ENCODE data around the gene ISL2. TPM values are rescaled to one million over a fixed set of nuclear protein-coding genes. Genes with fewer than 3 reads are reported as not detected.

ISL2 gene
- total RNA-seq, 2 experiments from 2014 or later: 6.2 to 11.8 TPM

- DNase-seq (ENCODE audit: low spot score): no peak
- TF ChIP-seq EZH2phosphoT487 (IDR thresholded peaks at IDR 0.05; ENCODE audit: borderline replicate concordance, low read depth, low read length): no peak
- peak; percentile 49 for TF ChIP-seq CTCF (conservative IDR thresholded peaks at IDR 0.05; ENCODE audit: low read length)
- Histone ChIP-seq H3K27ac (ENCODE audit: low read depth, low read length, poor library complexity, severe bottlenecking) (no peak overlapping the region), H3K4me2 (ENCODE audit: low read length) (no peak overlapping the region), H3K4me3 (ENCODE audit: low read depth, low read length, poor library complexity, severe bottlenecking) (no peak overlapping the region), H4K20me1 (ENCODE audit: insufficient read depth, low read length) (no peaks in the 10 kb centered on the region), H3K79me2 (ENCODE audit: insufficient read depth, low read depth, low read length) (no peaks in the 10 kb centered on the region), H3K36me3 (ENCODE audit: insufficient read depth, low read length) (no peaks in the 10 kb centered on the region), H2AFZ (ENCODE audit: low read length) (no peak overlapping the region), H3K4me1 (ENCODE audit: insufficient read depth, low read length, poor library complexity, severe bottlenecking) (peaks cover 7% of the 10 kb centered on the region), H3K9me3 (ENCODE audit: low read length) (no peaks in the 10 kb centered on the region), H3K9me2 (ENCODE audit: insufficient read depth, low read length) (no peaks in the 10 kb centered on the region)
- CTCF ChIA-PET (ENCODE audit: unreplicated experiment): interaction anchor here (0.6 kb wide), 1 partner anchor 538 kb away, joined by 4 read pairs; no protein-coding TSS in a partner anchor
- BruUV-seq (replicated peaks): no TSS peak
- intact Hi-C loops (cut with micrococcal nuclease; ENCODE audit: unreplicated experiment): loop anchor here (5.0 kb wide), 1 partner anchor 93 kb away; no protein-coding TSS in a partner anchor
- POLR2A ChIA-PET: no interaction called here
Observed at GRCh38 chr15:76330080-76330680, 6.4 kb upstream of the ISL2 start.

- Histone ChIP-seq H3K36me3 (ENCODE audit: insufficient read depth, low read length) (no peaks in the 10 kb centered on the region), H3K9me2 (ENCODE audit: insufficient read depth, low read length) (no peaks in the 10 kb centered on the region), H3K4me3 (ENCODE audit: low read depth, low read length, poor library complexity, severe bottlenecking) (no peak overlapping the region), H3K4me1 (ENCODE audit: insufficient read depth, low read length, poor library complexity, severe bottlenecking) (peaks cover 18% of the 10 kb centered on the region), H3K9me3 (ENCODE audit: low read length) (no peaks in the 10 kb centered on the region), H3K27ac (ENCODE audit: low read depth, low read length, poor library complexity, severe bottlenecking) (no peak overlapping the region), H2AFZ (ENCODE audit: low read length) (no peak overlapping the region), H3K4me2 (ENCODE audit: low read length) (no peak overlapping the region), H3K79me2 (ENCODE audit: insufficient read depth, low read depth, low read length) (peaks cover 10% of the 10 kb centered on the region; the same call in 1 of the 2 replicates), H4K20me1 (ENCODE audit: insufficient read depth, low read length) (no peaks in the 10 kb centered on the region)
- BruUV-seq (replicated peaks): no TSS peak
- TF ChIP-seq CTCF (conservative IDR thresholded peaks at IDR 0.05; ENCODE audit: low read length) (no peak), EZH2phosphoT487 (IDR thresholded peaks at IDR 0.05; ENCODE audit: borderline replicate concordance, low read depth, low read length) (no peak)
- no peak for DNase-seq (ENCODE audit: low spot score)
- ChIA-PET CTCF (ENCODE audit: unreplicated experiment) (no interaction called here), POLR2A (no interaction called here)
- intact Hi-C loops (cut with micrococcal nuclease; ENCODE audit: unreplicated experiment): loop anchor here (5.0 kb wide), 1 partner anchor 95 kb away; no protein-coding TSS in a partner anchor
Observed at GRCh38 chr15:76332796-76333195, 3.8 kb upstream of the ISL2 start.

DNA sequence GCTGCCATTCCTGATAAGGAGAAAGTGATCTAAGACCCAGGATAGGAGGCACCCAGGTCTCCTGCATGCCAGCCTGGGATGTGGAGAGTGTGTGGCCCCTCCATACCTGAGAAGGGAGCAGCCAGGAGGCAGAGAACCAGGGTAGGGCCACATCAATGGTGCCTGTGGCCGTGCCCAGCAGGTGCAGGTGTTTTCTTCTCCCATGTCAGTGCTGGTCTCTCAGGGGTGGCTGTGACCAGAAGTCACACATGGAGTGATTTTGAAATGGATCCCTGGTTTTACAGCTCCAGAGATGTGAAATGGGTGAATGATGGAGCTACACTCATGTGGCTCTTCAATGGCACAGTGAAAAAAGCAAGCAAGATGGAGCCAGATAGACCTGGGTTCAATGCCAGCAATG is 3.3 kb upstream of the ISL2 start:
- Histone ChIP-seq H3K4me3 (ENCODE audit: low read depth, low read length, poor library complexity, severe bottlenecking) (no peak overlapping the region), H3K27ac (ENCODE audit: low read depth, low read length, poor library complexity, severe bottlenecking) (no peak overlapping the region), H3K4me2 (ENCODE audit: low read length) (no peak overlapping the region), H3K4me1 (ENCODE audit: insufficient read depth, low read length, poor library complexity, severe bottlenecking) (peaks cover 22% of the 10 kb centered on the region), H2AFZ (ENCODE audit: low read length) (no peak overlapping the region), H3K9me2 (ENCODE audit: insufficient read depth, low read length) (no peaks in the 10 kb centered on the region), H4K20me1 (ENCODE audit: insufficient read depth, low read length) (no peaks in the 10 kb centered on the region), H3K9me3 (ENCODE audit: low read length) (no peaks in the 10 kb centered on the region), H3K36me3 (ENCODE audit: insufficient read depth, low read length) (no peaks in the 10 kb centered on the region), H3K79me2 (ENCODE audit: insufficient read depth, low read depth, low read length) (peaks cover 10% of the 10 kb centered on the region; the same call in 1 of the 2 replicates)
- TF ChIP-seq EZH2phosphoT487 (IDR thresholded peaks at IDR 0.05; ENCODE audit: borderline replicate concordance, low read depth, low read length) (no peak), CTCF (conservative IDR thresholded peaks at IDR 0.05; ENCODE audit: low read length) (no peak)
- BruUV-seq (replicated peaks): no TSS peak
- no peak for DNase-seq (ENCODE audit: low spot score)
- POLR2A ChIA-PET: no interaction called here
- intact Hi-C loops (cut with micrococcal nuclease; ENCODE audit: unreplicated experiment): loop anchor here (5.0 kb wide), 1 partner anchor 96 kb away; no protein-coding TSS in a partner anchor
- CTCF ChIA-PET (ENCODE audit: unreplicated experiment): no interaction called here

Data from OCI-LY7 (cell line).